Panc1 (cell line): ENCODE measurements around the gene XXYLT1. TPM values are rescaled to one million over a fixed set of nuclear protein-coding genes. Genes with fewer than 3 reads are reported as not detected.

ENCODE experiments used
- ATAC-seq: fragments of 200-7000 bp; cut with Tn5 transposase; 2 replicates; pipeline ENCODE4 v1.9.1; 2020; ENCODE audit warnings: mild to moderate bottlenecking, moderate library complexity
- BruUV-seq: library from RNA; stranded (reverse); fragments of 400-500 nt; replicated peaks from 2 replicates; lab custom pipeline; 2021; lab: Mats Ljungman, UMichigan
- CTCF ChIA-PET: fragments of 300-600 bp; sonication (Branson Sonifier 250); formaldehyde crosslinking; loops from one replicate; lab custom pipeline; 2022; ENCODE audit warnings: antibody characterized with exemption; lab: Charles Lee
- POLR2A ChIA-PET: fragments of 300-600 bp; sonication (Branson Sonifier 250); formaldehyde crosslinking; loops from one replicate; lab custom pipeline; 2022; ENCODE audit warnings: antibody characterized with exemption; lab: Charles Lee
- DNase-seq: peaks from one replicate; pipeline ENCODE4 v3.0.0-alpha.2; 2010; ENCODE audit warnings: low read depth, low spot score
- H3K27ac ChIP-seq: 2 replicates; pipeline ENCODE4 v1.5.1; 2011; ENCODE audit warnings: mild to moderate bottlenecking, low read length, inconsistent platforms
- H3K27me3 ChIP-seq: fragments of 200-500 bp; sonication (Bioruptor generic); 2 replicates; pipeline ENCODE4 v1.6.0; 2014; ENCODE audit warnings: low read length, inconsistent platforms; ENCODE audit not compliant: control insufficient read depth, insufficient read depth
- H3K36me3 ChIP-seq: fragments of 200-500 bp; sonication (Bioruptor generic); 2 replicates; pipeline ENCODE4 v1.5.1; 2014; ENCODE audit warnings: inconsistent platforms, mild to moderate bottlenecking, low read length, moderate library complexity; ENCODE audit not compliant: control insufficient read depth, insufficient read depth
- H3K4me1 ChIP-seq: 2 replicates; pipeline ENCODE4 v1.5.1; 2011; ENCODE audit warnings: inconsistent platforms, mild to moderate bottlenecking, low read length, moderate library complexity; ENCODE audit not compliant: control insufficient read depth, insufficient read depth
- H3K4me3 ChIP-seq, 2 experiments: 2 replicates each; pipeline ENCODE4 v1.5.1; 2011 to 2012; ENCODE audit warnings: low read depth in 2 of 2, low read length in 2 of 2, mild to moderate bottlenecking in 2 of 2, inconsistent platforms in 1 of 2, moderate library complexity in 1 of 2
- H3K9me3 ChIP-seq: fragments of 200-500 bp; sonication (Bioruptor generic); 2 replicates; pipeline ENCODE4 v1.5.1; 2014; ENCODE audit warnings: low read depth, mild to moderate bottlenecking, inconsistent platforms, low read length, moderate library complexity; ENCODE audit not compliant: control insufficient read depth, insufficient read depth
- CTCF ChIP-seq: fragments of 450-650 bp; IDR thresholded peaks from 2 replicates; pipeline ENCODE4 v1.5.1; 2017; ENCODE audit warnings: mild to moderate bottlenecking
- POLR2AphosphoS5 ChIP-seq: IDR thresholded peaks from 2 replicates; pipeline ENCODE4 v1.6.1; 2012; ENCODE audit warnings: mild to moderate bottlenecking, low read depth, low read length, moderate library complexity
- REST ChIP-seq, 2 experiments: IDR thresholded peaks; 2 replicates each; pipeline ENCODE4 v1.6.1; 2011 to 2012; ENCODE audit warnings: low read depth in 2 of 2, control low read depth in 1 of 2, low read length in 1 of 2, mild to moderate bottlenecking in 1 of 2, moderate library complexity in 1 of 2; ENCODE audit not compliant: insufficient read depth in 1 of 2
- SIN3A ChIP-seq: IDR thresholded peaks from 2 replicates; pipeline ENCODE4 v1.6.1; 2012; ENCODE audit warnings: low read depth, mild to moderate bottlenecking, low read length, moderate library complexity, borderline replicate concordance; ENCODE audit not compliant: insufficient read depth
- TCF7L2 ChIP-seq: IDR thresholded peaks from 2 replicates; pipeline ENCODE4 v1.6.1; 2011; ENCODE audit warnings: mild to moderate bottlenecking, low read depth, low read length, inconsistent platforms
- in situ Hi-C: cut with HindIII; loops from 2 replicates; pipeline ENCODE4 v1.10.0; 2016; ENCODE audit warnings: low sequenced_read_pairs, low pct_unique_long_range_greater_than_20kb
- intact Hi-C: fragments of 100-400 bp; cut with micrococcal nuclease; formaldehyde crosslinking; loops from one replicate; pipeline ENCODE4 v1.10.0; 2022; ENCODE audit not compliant: unreplicated experiment
- total RNA-seq: library from RNA; stranded (reverse); gene quantifications from one replicate; pipeline ENCODE4 v1.2.1, GENCODE V29; 2021; ENCODE audit not compliant: unreplicated experiment

The XXYLT1 gene
- total RNA-seq, 1 experiment from 2014 or later, result 26.0 TPM

GRCh38 chr3:195165790-195166189 lies 105.2 kb downstream of the XXYLT1 start:
- Histone ChIP-seq H3K4me3 (no peak overlapping the region), H3K4me1 (no peaks in the 10 kb centered on the region; the same call in 1 of the 2 replicates), H3K27ac (no peak overlapping the region), H3K27me3 (no peaks in the 10 kb centered on the region), H3K36me3 (no peaks in the 10 kb centered on the region), H3K9me3 (no peaks in the 10 kb centered on the region)
- ChIA-PET CTCF (no interaction called here), POLR2A (no interaction called here)
- DNase-seq, result no peak
- no peak for ATAC-seq
- intact Hi-C loops (no loop called here), in situ Hi-C loops (no loop called here)
- no TSS peak for BruUV-seq
- TF ChIP-seq CTCF (no peak), POLR2AphosphoS5 (no peak), SIN3A (no peak), TCF7L2 (no peak), REST (IDR thresholded peaks at IDR 0.05; ENCODE audit: insufficient read depth in 1 of 2, low read depth in 2 of 2, low read length in 1 of 2) (no peak)

- CTCF ChIA-PET, result no interaction called here
- Histone ChIP-seq H3K4me1 (peaks cover 5% of the 10 kb centered on the region; the same call in 1 of the 2 replicates), H3K27me3 (no peaks in the 10 kb centered on the region), H3K9me3 (no peaks in the 10 kb centered on the region), H3K36me3 (no peaks in the 10 kb centered on the region), H3K4me3 (no peak overlapping the region), H3K27ac (no peak overlapping the region)
- POLR2A ChIA-PET, result no interaction called here
- BruUV-seq, result no TSS peak
- ATAC-seq (no peak), DNase-seq (no peak)
- TF ChIP-seq POLR2AphosphoS5 (no peak), REST (IDR thresholded peaks at IDR 0.05; ENCODE audit: insufficient read depth in 1 of 2, low read depth in 2 of 2, low read length in 1 of 2) (no peak), TCF7L2 (no peak)
- in situ Hi-C loops (no loop called here), intact Hi-C loops (no loop called here)
These were observed 105.7 kb downstream of the XXYLT1 start for GRCh38 chr3:195165265-195165609.
